Epidermal melanocyte (primary cell): ENCODE measurements around the gene P2RY14.

ENCODE experiments used
- DNase-seq: peaks from one replicate; pipeline ENCODE4 v3.0.0; 2011; ENCODE audit warnings: low spot score; ENCODE audit not compliant: insufficient read length

Gene P2RY14

DNA sequence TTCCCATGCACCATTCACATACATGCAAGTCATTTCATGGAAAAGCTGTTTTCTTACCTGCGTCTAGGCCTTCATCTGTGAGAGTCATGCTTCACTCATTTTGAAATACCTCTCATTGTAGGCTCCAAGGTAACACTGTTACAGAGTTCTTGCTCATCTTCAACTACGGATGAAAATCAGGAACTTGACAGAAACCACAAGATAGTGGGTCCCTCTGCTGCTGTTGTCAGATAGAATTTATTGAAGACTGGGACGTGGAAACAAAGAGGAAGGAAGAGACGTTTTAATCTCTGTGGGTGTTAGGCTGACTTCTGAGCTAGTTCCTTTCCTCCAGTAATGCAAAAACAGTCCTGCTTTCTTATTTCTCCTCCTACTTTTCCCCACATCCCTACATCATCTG, at the start of gene P2RY14:
Gene P2RY14, minus strand, starts transcription at position 313 of the 400 bp plus-strand sequence. CDS start 64,226 bp downstream, outside the sequence.
- DNase-seq: no peak

DNA sequence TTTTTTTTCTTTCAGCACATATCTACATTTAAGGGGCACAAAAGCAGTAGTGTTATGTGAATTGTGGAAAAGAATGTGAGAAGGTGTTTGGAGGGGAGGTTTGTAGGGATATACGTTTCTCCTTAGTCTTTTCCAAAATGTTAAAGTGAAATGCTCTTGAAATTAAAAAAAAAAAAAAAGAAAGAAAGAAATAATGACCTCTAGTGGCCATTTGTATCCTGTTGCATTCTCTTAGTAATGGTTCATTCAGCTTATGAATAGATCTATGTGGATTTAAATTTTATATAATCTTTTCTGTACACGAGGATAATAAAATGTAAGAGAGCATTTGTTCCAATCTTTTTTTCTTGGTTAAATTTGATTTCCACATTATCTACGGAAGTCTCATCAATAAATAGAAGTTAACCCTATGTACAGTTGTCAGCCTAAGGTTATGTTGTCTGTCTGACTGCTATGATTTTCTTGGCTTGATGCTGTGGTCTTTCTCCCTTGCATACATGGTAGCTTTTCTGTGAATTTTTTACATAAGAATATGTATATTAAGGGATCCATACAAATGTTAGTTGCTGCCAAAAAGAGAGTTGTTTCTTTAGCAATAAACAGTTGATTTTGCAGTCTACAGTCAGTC, 49.3 kb upstream of the P2RY14 start:
- DNase-seq: peak; percentile 25

DNA sequence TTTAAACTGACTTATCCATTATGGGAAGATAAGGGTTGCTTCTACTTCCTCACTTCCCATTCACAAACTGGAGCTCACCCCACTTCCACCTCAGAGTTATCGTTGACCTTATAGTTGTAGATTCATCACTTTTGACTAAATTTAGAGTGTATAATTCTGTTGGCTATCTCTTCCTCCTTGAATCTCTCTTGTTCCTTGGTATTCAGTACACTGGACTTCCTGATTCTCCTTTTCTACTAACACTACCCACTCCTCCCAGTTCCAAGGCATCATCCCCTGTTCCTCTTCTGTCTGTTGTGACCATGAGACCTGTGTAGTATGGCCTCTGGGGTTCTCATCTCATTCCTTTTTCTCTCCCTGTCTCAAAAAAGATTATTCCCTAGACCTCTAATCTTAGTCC, 44.2 kb upstream of the P2RY14 start:
- DNase-seq: no peak

DNA sequence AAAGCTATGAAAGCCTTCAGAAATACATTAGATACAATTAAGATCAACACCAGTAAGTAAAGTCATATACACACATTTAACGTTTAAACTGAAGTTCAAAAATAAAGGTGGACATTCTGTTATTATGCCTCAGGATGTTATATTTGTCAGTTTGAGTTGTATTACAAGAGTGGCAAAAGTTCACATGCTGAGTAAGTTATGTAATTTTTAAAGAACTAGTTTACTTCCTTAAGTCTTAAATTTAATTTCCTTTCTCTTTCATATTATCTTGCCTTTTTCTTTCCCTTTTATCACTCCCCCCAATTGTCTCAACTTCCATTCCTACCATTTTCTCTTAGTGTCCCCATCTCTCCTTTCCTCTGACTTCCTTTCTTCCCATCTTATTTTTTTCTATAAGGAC, 43.2 kb upstream of the P2RY14 start:
- DNase-seq: no peak

- no peak for DNase-seq
Observed at GRCh38 chr3:151320131-151320530, 41.8 kb upstream of the P2RY14 start.

DNA sequence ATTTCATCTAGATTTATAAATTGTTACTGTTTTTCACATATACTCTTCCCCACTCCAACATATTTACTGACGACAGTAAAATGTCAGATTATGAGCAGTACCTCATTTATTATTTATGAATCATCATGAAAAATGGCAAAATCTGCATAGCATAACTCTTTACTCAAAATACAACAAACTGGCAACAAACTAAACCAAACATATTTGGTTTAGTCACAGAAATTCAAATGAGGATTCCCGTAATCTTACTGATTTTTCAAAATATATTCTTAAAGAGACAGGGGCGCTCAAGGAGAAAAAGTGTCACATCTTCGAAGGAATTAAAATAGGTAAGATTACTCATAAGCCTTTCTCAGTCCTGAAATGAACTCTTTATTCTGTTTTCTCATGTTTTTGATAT, 41.3 kb upstream of the P2RY14 start:
- no peak for DNase-seq

GRCh38 chr3:151318991-151319390, 40.6 kb upstream of the P2RY14 start:
- DNase-seq: no peak

DNA sequence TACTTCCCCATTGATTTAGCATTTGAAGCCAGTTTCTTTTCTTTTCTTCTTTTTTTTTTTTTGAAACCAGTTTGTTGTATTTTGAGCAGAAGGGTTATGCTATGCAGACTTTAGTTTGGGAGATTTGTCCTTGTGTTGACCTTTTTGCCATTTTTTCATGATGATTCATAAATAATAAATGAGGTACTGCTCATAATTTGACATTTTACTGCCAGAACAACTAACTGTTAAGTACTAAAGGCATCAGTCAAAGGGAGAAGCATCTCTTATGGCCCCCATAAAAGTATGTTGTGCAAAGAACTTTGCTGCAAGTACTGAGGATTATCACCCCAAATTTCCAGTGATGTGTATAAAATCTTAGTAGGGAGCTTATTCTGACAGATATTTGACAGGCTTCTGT, 40.0 kb upstream of the P2RY14 start:
- no peak for DNase-seq

GRCh38 chr3:151316267-151316991, 38.1 kb upstream of the P2RY14 start, which contains the start of gene GPR87:
Gene GPR87, minus strand, starts transcription at chr3:151316820. Its CDS starts 16,720 bp downstream, at chr3:151300100.
- DNase-seq: no peak

DNA sequence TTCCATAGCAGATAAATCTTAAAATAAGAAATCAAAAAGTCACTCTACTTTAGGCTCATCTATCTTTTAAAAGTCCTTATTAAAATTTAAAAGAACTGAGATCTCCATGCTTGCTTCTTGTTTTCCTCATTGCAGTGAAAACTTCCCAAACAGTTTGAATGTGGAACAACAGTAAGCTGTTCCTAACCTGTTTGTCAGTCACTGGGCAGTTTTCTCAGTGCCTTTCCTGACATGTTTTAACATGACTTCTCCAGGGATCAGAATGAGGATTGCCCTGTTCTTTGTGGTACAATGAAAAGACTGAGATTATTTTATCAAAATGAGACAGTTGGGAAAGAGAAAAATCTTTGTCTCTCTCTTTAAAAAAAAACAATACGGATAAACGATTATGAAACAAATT, 37.5 kb upstream of the P2RY14 start:
- no peak for DNase-seq

GRCh38 chr3:151315136-151315535, 36.8 kb upstream of the P2RY14 start:
- DNase-seq: no peak

DNA sequence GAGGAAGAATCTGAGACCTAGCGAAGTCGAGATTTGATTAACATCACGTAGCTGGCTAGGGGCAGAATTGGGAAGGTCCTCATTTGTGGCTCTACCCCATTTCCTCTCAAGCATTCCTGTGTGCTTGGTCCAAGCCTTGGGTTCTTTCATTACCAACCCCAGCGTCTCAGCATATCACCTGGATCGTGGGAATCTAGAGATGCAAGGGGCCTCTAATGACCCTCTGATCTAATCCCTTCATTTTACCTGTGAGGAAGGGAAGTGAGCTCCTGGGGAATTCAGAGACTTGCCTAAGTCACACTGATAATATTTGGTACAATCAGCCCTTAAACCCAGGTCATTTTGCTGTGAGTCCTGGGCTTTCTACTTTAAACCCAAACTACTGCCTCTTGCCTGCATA, 36.3 kb upstream of the P2RY14 start:
- no peak for DNase-seq

DNA sequence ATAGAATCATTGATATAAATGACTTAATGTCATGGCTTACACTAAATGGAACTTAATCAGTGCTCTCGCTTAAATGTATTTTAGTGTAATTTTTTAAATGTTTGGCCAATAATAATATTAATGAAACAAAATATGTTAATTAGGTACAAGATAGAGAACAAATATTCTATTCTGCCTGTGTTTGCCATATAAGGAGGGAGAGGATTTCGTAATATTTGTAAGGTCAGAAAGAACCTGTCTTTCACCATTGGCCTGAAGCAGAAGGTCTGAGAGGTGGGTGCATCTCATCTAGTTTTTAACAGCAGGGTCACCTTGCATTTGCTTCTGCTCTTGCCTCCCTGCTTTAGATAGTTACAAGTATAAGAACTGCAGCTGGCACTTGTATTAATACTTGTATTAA, 35.8 kb upstream of the P2RY14 start:
- no peak for DNase-seq

DNA sequence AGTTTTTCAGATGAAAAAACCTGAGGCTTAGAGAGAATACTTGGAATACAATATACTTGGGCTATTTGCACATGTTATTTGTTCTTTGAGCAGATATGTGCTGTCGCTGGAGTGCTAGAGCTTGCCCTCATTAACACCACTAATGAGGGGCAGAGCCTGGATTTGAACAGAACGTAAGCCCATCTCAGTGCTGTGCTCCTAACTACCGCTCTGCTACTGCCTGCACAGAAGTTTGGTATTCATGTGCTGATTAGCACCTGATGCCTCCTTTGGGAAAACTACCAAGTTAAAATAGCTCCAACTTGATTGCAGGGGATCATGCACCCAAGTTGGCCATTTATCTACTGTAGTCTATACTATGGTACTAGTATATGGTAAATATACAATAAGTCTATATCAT, 34.6 kb upstream of the P2RY14 start:
- no peak for DNase-seq

- DNase-seq: no peak
Observed at GRCh38 chr3:151309566-151309965, 31.2 kb upstream of the P2RY14 start.

DNA sequence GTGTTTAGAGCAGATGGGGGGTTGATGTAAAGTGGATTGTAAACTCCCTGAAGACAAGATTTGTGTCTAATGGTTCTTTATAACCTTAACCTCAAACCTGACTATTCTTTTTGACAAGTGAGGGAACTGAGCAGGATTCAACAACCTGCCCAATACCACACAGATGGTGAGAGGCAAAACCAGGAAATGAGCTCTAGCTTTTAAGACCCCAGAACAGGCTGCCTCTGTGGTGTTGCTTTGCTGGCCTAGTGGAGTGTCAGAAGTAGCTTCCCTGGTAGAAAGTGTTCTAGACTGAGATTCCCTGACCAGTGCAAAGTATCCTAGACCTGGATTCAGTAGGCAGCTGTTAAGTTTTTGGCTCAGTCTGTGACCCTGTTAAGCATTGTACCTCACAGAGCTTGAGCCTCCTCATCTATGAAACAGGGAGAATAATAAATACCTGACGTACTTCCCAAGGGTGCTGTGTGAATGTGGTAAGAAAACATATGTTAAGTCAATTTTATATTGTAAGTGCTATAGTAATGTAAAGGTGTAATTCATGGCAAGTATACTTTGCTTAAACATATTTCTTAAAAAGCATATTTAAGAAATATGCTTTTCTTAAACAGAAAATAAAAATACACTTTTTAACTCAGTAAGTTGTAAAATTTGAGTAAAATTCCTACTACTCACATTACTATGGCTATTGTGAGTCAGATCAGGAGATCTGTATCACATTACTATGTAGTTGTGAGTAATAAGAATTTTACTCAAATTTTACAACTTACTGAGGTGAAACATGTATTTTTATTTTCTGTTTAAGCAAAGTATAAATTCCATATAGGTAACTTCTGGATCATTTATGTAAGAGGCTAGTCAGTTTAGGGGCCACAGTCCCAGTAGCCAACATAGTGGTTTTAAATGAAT, 29.5 kb upstream of the P2RY14 start:
- no peak for DNase-seq

DNA sequence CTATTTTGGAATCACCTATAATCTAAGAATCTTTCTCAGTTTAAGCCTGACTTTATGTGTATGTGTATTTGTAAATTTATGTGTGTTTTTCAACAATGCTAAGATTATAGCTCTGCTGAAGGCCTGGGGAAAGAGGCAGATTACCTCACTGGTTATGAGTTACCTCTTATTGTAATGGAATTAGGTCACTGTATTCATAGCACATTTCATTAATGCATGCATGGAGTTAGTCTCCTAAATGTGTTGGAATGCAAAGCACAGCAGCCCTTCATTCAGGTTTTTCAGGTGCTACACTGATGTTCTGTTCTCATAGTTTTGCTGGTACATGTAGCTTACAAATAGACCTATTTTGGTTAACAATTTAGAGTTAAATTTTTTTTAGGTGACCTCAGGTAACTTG, 28.8 kb upstream of the P2RY14 start:
- no peak for DNase-seq

- DNase-seq: no peak
Observed at GRCh38 chr3:151306168-151306810, 27.9 kb upstream of the P2RY14 start.

DNA sequence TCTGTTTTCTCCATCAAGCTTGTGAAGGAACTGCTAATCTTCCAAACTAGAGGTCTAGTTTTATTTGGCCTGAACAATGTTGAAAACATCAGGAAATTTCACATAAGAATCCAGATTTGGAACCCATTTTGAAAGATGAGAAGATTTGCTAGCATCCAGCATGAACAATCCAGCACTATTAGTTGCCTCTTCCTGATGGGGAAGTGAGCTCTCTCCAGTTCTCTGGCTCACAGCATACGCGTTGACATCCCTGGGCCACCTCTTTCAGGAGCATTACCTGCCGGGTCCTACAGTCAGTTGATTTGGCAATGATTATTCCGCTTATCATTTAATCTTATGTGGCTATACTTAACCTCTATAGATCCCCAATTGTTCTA, 27.4 kb upstream of the P2RY14 start:
- DNase-seq: no peak

DNA sequence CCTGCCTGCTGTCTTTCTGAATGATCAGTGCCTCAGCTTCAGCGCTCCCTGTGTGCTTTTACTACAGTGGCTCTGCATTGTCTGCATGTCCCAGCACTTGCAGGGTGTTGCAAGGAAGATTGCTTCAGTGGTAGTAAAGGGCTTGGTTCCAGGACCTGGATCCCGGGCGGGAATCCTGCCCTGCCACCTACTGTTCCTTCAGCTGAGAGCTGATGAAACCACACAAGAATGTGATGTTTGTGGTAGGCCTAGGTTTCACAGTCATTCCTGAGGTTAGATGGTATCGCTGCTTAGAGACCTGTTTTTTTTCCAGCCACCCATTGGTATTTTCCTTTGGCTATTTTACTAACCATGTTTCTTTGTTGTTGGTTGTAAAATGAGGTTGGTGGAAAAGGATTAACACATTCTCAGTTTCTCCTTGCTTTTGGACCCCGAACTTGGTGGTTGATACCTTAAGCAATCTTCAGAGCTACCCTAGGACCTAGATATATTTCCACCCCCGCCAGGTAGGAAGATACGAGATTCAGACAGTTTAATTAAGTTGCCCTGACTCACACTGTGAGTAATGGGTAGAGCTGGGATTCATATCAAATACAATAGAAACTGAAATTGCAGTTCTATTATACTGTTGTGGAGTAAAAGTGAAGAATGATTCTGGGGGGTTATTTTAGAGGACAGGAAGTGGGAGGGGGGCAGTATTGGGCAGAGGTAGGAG, 26.9 kb upstream of the P2RY14 start:
- peak; percentile 38 for DNase-seq

GRCh38 chr3:151303751-151304150, 25.4 kb upstream of the P2RY14 start:
- DNase-seq: no peak
